IMR-90 (cell line): ENCODE data around the gene DERA.

Experiments
- BHLHE40 ChIP-seq: fragments of 150-350 bp; IDR thresholded peaks from 2 replicates; pipeline ENCODE4 v1.6.1; 2016; ENCODE audit warnings: mild to moderate bottlenecking, low read depth, low read length
- CEBPB ChIP-seq: IDR thresholded peaks from 2 replicates; pipeline ENCODE4 v1.6.1; 2012; ENCODE audit warnings: low read depth, low read length, improper control_type of control experiment
- FOS ChIP-seq: fragments of 150-350 bp; IDR thresholded peaks from 2 replicates; pipeline ENCODE4 v1.6.1; 2016; ENCODE audit warnings: low read depth, low read length
- MAFK ChIP-seq: IDR thresholded peaks from 2 replicates; pipeline ENCODE4 v1.6.1; 2012; ENCODE audit warnings: low read depth, low read length, improper control_type of control experiment
- MAZ ChIP-seq: IDR thresholded peaks from 2 replicates; pipeline ENCODE4 v1.6.1; 2012; ENCODE audit warnings: low read depth, mild to moderate bottlenecking, low read length, improper control_type of control experiment, moderate library complexity, borderline replicate concordance
- MXI1 ChIP-seq: IDR thresholded peaks from 2 replicates; pipeline ENCODE4 v1.6.1; 2012; ENCODE audit warnings: low read depth, mild to moderate bottlenecking, low read length, moderate library complexity, borderline replicate concordance
- NFE2L2 ChIP-seq: fragments of 150-350 bp; IDR thresholded peaks from 2 replicates; pipeline ENCODE4 v1.6.1; 2016; ENCODE audit warnings: low read depth, mild to moderate bottlenecking, low read length
- POLR2A ChIP-seq: IDR thresholded peaks from 2 replicates; pipeline ENCODE4 v1.6.1; 2012; ENCODE audit warnings: mild to moderate bottlenecking, low read depth, low read length
- RAD21 ChIP-seq: IDR thresholded peaks from 2 replicates; pipeline ENCODE4 v1.6.1; 2012; ENCODE audit warnings: low read length, improper control_type of control experiment
- RCOR1 ChIP-seq: IDR thresholded peaks from 2 replicates; pipeline ENCODE4 v1.6.1; 2012; ENCODE audit warnings: mild to moderate bottlenecking, low read length, improper control_type of control experiment; ENCODE audit not compliant: insufficient replicate concordance
- RFX5 ChIP-seq: IDR thresholded peaks from 2 replicates; pipeline ENCODE4 v1.8.0; 2012; ENCODE audit warnings: low read depth, mild to moderate bottlenecking, low read length, moderate library complexity
- SMC3 ChIP-seq: fragments of 150-350 bp; IDR thresholded peaks from 2 replicates; pipeline ENCODE4 v1.6.1; 2016; ENCODE audit warnings: low read depth, mild to moderate bottlenecking, antibody characterized with exemption, low read length, moderate library complexity
- TF ChIP-seq, protein P1 (sequence below): conservative IDR thresholded peaks from 2 replicates; pipeline ENCODE4 v1.5.1; 2012; ENCODE audit warnings: mild to moderate bottlenecking, low read depth, low read length, improper control_type of control experiment
- TF ChIP-seq, protein P2 (sequence below): fragments of 150-350 bp; IDR thresholded peaks from 2 replicates; pipeline ENCODE4 v1.6.1; 2017; ENCODE audit warnings: mild to moderate bottlenecking, antibody characterized with exemption, low read length, low read depth

DNA sequence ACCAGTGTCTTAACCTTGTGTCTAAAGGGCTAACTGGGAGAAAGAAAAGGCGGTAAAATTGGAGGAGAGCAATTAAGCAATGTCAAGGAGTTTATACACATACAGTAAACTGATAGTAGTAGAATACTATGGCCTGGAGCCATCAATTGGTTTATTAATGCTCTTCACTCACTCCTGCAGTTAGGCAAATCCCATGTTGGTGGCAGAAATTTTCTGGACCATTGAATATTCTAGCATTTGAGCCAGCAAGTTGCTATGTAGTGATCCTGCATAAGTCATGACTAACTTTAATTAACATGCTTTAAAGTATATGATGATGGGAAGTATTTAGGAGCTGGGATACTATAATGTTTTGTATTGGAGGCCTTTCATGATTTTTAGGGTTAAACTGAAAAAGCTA lies 14.3 kb upstream of the DERA start:
- no peak for TF ChIP-seq RFX5
- TF ChIP-seq, protein P1, sequence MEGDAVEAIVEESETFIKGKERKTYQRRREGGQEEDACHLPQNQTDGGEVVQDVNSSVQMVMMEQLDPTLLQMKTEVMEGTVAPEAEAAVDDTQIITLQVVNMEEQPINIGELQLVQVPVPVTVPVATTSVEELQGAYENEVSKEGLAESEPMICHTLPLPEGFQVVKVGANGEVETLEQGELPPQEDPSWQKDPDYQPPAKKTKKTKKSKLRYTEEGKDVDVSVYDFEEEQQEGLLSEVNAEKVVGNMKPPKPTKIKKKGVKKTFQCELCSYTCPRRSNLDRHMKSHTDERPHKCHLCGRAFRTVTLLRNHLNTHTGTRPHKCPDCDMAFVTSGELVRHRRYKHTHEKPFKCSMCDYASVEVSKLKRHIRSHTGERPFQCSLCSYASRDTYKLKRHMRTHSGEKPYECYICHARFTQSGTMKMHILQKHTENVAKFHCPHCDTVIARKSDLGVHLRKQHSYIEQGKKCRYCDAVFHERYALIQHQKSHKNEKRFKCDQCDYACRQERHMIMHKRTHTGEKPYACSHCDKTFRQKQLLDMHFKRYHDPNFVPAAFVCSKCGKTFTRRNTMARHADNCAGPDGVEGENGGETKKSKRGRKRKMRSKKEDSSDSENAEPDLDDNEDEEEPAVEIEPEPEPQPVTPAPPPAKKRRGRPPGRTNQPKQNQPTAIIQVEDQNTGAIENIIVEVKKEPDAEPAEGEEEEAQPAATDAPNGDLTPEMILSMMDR: no peak
- TF ChIP-seq CEBPB: no peak
- no peak for TF ChIP-seq POLR2A
- TF ChIP-seq NFE2L2: no peak
- no peak for TF ChIP-seq RAD21
- no peak for TF ChIP-seq MAFK
- TF ChIP-seq MXI1: no peak
- TF ChIP-seq SMC3: no peak
- TF ChIP-seq MAZ: no peak
- TF ChIP-seq BHLHE40: no peak
- no peak for TF ChIP-seq RCOR1
- TF ChIP-seq FOS: no peak
- TF ChIP-seq, protein P2, sequence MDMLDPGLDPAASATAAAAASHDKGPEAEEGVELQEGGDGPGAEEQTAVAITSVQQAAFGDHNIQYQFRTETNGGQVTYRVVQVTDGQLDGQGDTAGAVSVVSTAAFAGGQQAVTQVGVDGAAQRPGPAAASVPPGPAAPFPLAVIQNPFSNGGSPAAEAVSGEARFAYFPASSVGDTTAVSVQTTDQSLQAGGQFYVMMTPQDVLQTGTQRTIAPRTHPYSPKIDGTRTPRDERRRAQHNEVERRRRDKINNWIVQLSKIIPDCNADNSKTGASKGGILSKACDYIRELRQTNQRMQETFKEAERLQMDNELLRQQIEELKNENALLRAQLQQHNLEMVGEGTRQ: no peak
